ENCODE measurements around the gene TTLL11.

Gene TTLL11

GRCh38 chr9:121874524-121874923 is 218.6 kb downstream of the TTLL11 start:
- Histone ChIP-seq H3K4ac (ENCODE audit: low read length) (no peak overlapping the region), H2BK12ac (ENCODE audit: low read length) (no peak overlapping the region), H3K9ac (ENCODE audit: low read depth, low read length, poor library complexity) (no peak overlapping the region), H3K27ac (replicated peaks; ENCODE audit: low read length) (no peak overlapping the region), H3K4me2 (ENCODE audit: insufficient read depth, low read length, poor library complexity, severe bottlenecking) (no peak overlapping the region), H3K27me3 (ENCODE audit: control insufficient read depth in 3 of 3, insufficient read depth in 3 of 3, low read depth in 1 of 3, low read length in 3 of 3) (peaks cover 0 to 87% (median 0%) of the 10 kb centered on the region in 3 experiments), H3K4me1 (ENCODE audit: control insufficient read depth in 2 of 2, insufficient read depth in 1 of 2, low read depth in 1 of 2, low read length in 2 of 2) (peaks cover 8 to 11% of the 10 kb centered on the region in 2 donors), H2BK15ac (ENCODE audit: low read length) (no peak overlapping the region), H2BK120ac (ENCODE audit: low read depth, low read length) (no peak overlapping the region), H3K79me1 (ENCODE audit: low read depth, low read length) (no peaks in the 10 kb centered on the region), H2AK5ac (ENCODE audit: low read depth, low read length) (no peak overlapping the region), H3K23ac (ENCODE audit: low read depth, low read length, poor library complexity) (no peak overlapping the region), H4K91ac (ENCODE audit: low read depth, low read length, poor library complexity) (no peak overlapping the region), H3K9me3 (replicated peaks in 1 of 2; ENCODE audit: control insufficient read depth in 2 of 2, insufficient read depth in 1 of 2, low read depth in 1 of 2, low read length in 2 of 2) (no peaks in the 10 kb centered on the region), H2AFZ (ENCODE audit: low read length) (no peak overlapping the region), H4K8ac (ENCODE audit: low read depth, low read length) (no peak overlapping the region), H2BK5ac (ENCODE audit: low read length) (no peak overlapping the region), H3K36me3 (replicated peaks in 1 of 2; ENCODE audit: control insufficient read depth in 2 of 2, insufficient read depth in 2 of 2, low read length in 2 of 2) (no peaks in the 10 kb centered on the region), H3K4me3 (ENCODE audit: low read length in 2 of 2) (no peak overlapping the region), H3K14ac (ENCODE audit: low read length) (no peak overlapping the region), H3K18ac (ENCODE audit: low read length) (no peak overlapping the region)
- no CpG with 5 or more reads among the region's 6 CpGs for WGBS, 2 donors (ENCODE audit: extremely low coverage in 2 of 2, insufficient read length in 2 of 2, insufficient replicate concordance in 1 of 2)
- DNase-seq (ENCODE audit: low spot score), result no peak

- Histone ChIP-seq H3K9me3 (replicated peaks in 1 of 2; ENCODE audit: control insufficient read depth in 2 of 2, insufficient read depth in 1 of 2, low read depth in 1 of 2, low read length in 2 of 2) (no peaks in the 10 kb centered on the region), H3K27ac (replicated peaks; ENCODE audit: low read length) (no peak overlapping the region)
- no CpG with 5 or more reads among the region's 8 CpGs for WGBS, 2 donors (ENCODE audit: extremely low coverage in 2 of 2, insufficient read length in 2 of 2, insufficient replicate concordance in 1 of 2)
Observed at GRCh38 chr9:121871431-121872025, 221.6 kb downstream of the TTLL11 start.

GRCh38 chr9:121870271-121870670 is 222.8 kb downstream of the TTLL11 start:
- Histone ChIP-seq H2BK15ac (ENCODE audit: low read length) (no peak overlapping the region), H3K9ac (ENCODE audit: low read depth, low read length, poor library complexity) (no peak overlapping the region), H3K23ac (ENCODE audit: low read depth, low read length, poor library complexity) (no peak overlapping the region), H3K4me1 (ENCODE audit: control insufficient read depth in 2 of 2, insufficient read depth in 1 of 2, low read depth in 1 of 2, low read length in 2 of 2) (peaks cover 0 to under 1% of the 10 kb centered on the region in 2 donors), H2BK12ac (ENCODE audit: low read length) (no peak overlapping the region), H3K14ac (ENCODE audit: low read length) (no peak overlapping the region), H3K18ac (ENCODE audit: low read length) (no peak overlapping the region), H3K4me3 (ENCODE audit: low read length in 2 of 2) (no peak overlapping the region), H4K91ac (ENCODE audit: low read depth, low read length, poor library complexity) (no peak overlapping the region), H3K4me2 (ENCODE audit: insufficient read depth, low read length, poor library complexity, severe bottlenecking) (no peak overlapping the region), H3K9me3 (replicated peaks in 1 of 2; ENCODE audit: control insufficient read depth in 2 of 2, insufficient read depth in 1 of 2, low read depth in 1 of 2, low read length in 2 of 2) (no peaks in the 10 kb centered on the region), H3K27me3 (ENCODE audit: control insufficient read depth in 3 of 3, insufficient read depth in 3 of 3, low read depth in 1 of 3, low read length in 3 of 3) (peaks cover 0 to 74% (median 0%) of the 10 kb centered on the region in 3 experiments), H3K27ac (replicated peaks; ENCODE audit: low read length) (no peak overlapping the region), H3K4ac (ENCODE audit: low read length) (no peak overlapping the region), H2AFZ (ENCODE audit: low read length) (no peak overlapping the region), H2BK120ac (ENCODE audit: low read depth, low read length) (no peak overlapping the region), H4K8ac (ENCODE audit: low read depth, low read length) (no peak overlapping the region), H2BK5ac (ENCODE audit: low read length) (no peak overlapping the region), H3K79me1 (ENCODE audit: low read depth, low read length) (no peaks in the 10 kb centered on the region), H2AK5ac (ENCODE audit: low read depth, low read length) (no peak overlapping the region), H3K36me3 (replicated peaks in 1 of 2; ENCODE audit: control insufficient read depth in 2 of 2, insufficient read depth in 2 of 2, low read length in 2 of 2) (no peaks in the 10 kb centered on the region)
- WGBS, 2 donors (ENCODE audit: extremely low coverage in 2 of 2, insufficient read length in 2 of 2, insufficient replicate concordance in 1 of 2), result no CpG with 5 or more reads among the region's 10 CpGs
- no peak for DNase-seq (ENCODE audit: low spot score)

More at GRCh38 chr9:121871431-121872025, 221.6 kb downstream of the TTLL11 start:
- Histone ChIP-seq H2BK15ac (ENCODE audit: low read length) (no peak overlapping the region), H3K18ac (ENCODE audit: low read length) (peak overlapping the region; percentile 65), H2BK12ac (ENCODE audit: low read length) (no peak overlapping the region), H2AFZ (ENCODE audit: low read length) (no peak overlapping the region), H3K23ac (ENCODE audit: low read depth, low read length, poor library complexity) (peak overlapping the region; percentile 31), H3K4me1 (ENCODE audit: control insufficient read depth in 2 of 2, insufficient read depth in 1 of 2, low read depth in 1 of 2, low read length in 2 of 2) (no peaks in the 10 kb centered on the region), H3K36me3 (replicated peaks in 1 of 2; ENCODE audit: control insufficient read depth in 2 of 2, insufficient read depth in 2 of 2, low read length in 2 of 2) (no peaks in the 10 kb centered on the region), H3K14ac (ENCODE audit: low read length) (no peak overlapping the region), H3K4me2 (ENCODE audit: insufficient read depth, low read length, poor library complexity, severe bottlenecking) (no peak overlapping the region), H2AK5ac (ENCODE audit: low read depth, low read length) (peak overlapping the region; percentile 58), H3K27me3 (ENCODE audit: control insufficient read depth in 3 of 3, insufficient read depth in 3 of 3, low read depth in 1 of 3, low read length in 3 of 3) (peaks cover 0 to 78% (median 0%) of the 10 kb centered on the region in 3 experiments), H3K79me1 (ENCODE audit: low read depth, low read length) (no peaks in the 10 kb centered on the region), H2BK5ac (ENCODE audit: low read length) (no peak overlapping the region), H3K4me3 (ENCODE audit: low read length in 2 of 2) (no peak overlapping the region), H2BK120ac (ENCODE audit: low read depth, low read length) (no peak overlapping the region), H3K9ac (ENCODE audit: low read depth, low read length, poor library complexity) (no peak overlapping the region), H4K91ac (ENCODE audit: low read depth, low read length, poor library complexity) (no peak overlapping the region), H3K4ac (ENCODE audit: low read length) (no peak overlapping the region), H4K8ac (ENCODE audit: low read depth, low read length) (no peak overlapping the region)
- DNase-seq (ENCODE audit: low spot score), result no peak

DNA sequence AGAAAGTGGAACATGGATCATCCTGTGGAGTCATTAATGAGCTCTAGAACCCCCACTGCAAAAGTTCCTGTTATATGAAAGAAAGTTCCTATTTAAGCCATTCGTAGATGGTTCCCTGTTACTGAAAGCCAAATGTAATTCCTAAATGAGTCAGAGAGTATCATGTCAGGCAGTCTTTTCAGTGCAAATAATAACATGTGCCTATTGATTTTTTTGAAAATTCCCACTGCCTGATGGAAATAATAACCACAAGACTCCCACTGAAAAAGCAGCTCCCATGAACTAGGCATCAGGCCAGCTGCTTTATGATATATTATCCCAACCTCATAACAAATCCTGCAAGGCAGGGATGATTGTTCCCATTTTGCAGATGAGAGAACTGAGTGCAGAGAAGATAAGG is 224.5 kb downstream of the TTLL11 start:
- no peak overlapping the region for H3K23ac ChIP-seq (ENCODE audit: low read depth, low read length, poor library complexity)
- H3K9me3 ChIP-seq (replicated peaks in 1 of 2; ENCODE audit: control insufficient read depth in 2 of 2, insufficient read depth in 1 of 2, low read depth in 1 of 2, low read length in 2 of 2), result no peaks in the 10 kb centered on the region
- H3K4ac ChIP-seq (ENCODE audit: low read length), result no peak overlapping the region
- H2BK15ac ChIP-seq (ENCODE audit: low read length), result no peak overlapping the region
- H4K91ac ChIP-seq (ENCODE audit: low read depth, low read length, poor library complexity), result no peak overlapping the region
- H3K14ac ChIP-seq (ENCODE audit: low read length), result no peak overlapping the region
- no peak overlapping the region for H3K9ac ChIP-seq (ENCODE audit: low read depth, low read length, poor library complexity)
- H3K79me1 ChIP-seq (ENCODE audit: low read depth, low read length), result no peaks in the 10 kb centered on the region
- H3K27me3 ChIP-seq (ENCODE audit: control insufficient read depth in 3 of 3, insufficient read depth in 3 of 3, low read depth in 1 of 3, low read length in 3 of 3), result peaks cover 0 to 79% (median 0%) of the 10 kb centered on the region in 3 experiments
- no peak overlapping the region for H3K4me2 ChIP-seq (ENCODE audit: insufficient read depth, low read length, poor library complexity, severe bottlenecking)
- H2AK5ac ChIP-seq (ENCODE audit: low read depth, low read length), result no peak overlapping the region
- H3K4me3 ChIP-seq (ENCODE audit: low read length in 2 of 2), result no peak overlapping the region
- H3K18ac ChIP-seq (ENCODE audit: low read length), result no peak overlapping the region
- no peak for DNase-seq (ENCODE audit: low spot score)
- no CpG with 5 or more reads among the region's 1 CpG for WGBS, 2 donors (ENCODE audit: extremely low coverage in 2 of 2, insufficient read length in 2 of 2, insufficient replicate concordance in 1 of 2)
- peaks cover 0 to 1% of the 10 kb centered on the region in 2 donors for H3K4me1 ChIP-seq (ENCODE audit: control insufficient read depth in 2 of 2, insufficient read depth in 1 of 2, low read depth in 1 of 2, low read length in 2 of 2)
- no peak overlapping the region for H2BK12ac ChIP-seq (ENCODE audit: low read length)
- H4K8ac ChIP-seq (ENCODE audit: low read depth, low read length), result no peak overlapping the region
- H2BK120ac ChIP-seq (ENCODE audit: low read depth, low read length), result no peak overlapping the region
- no peaks in the 10 kb centered on the region for H3K36me3 ChIP-seq (replicated peaks in 1 of 2; ENCODE audit: control insufficient read depth in 2 of 2, insufficient read depth in 2 of 2, low read length in 2 of 2)
- no peak overlapping the region for H2BK5ac ChIP-seq (ENCODE audit: low read length)
- H2AFZ ChIP-seq (ENCODE audit: low read length), result no peak overlapping the region
- H3K27ac ChIP-seq (replicated peaks; ENCODE audit: low read length), result no peak overlapping the region
